NCI-H1048 (cell line): ENCODE measurements around the gene HOPX.
"Not testable (repeated sequence)": the region's sequence is repeated elsewhere in the genome, so short reads cannot be mapped to it uniquely, and the experiment has no call there.

Source experiments
- DNase-seq: peaks from one replicate; lab custom pipeline; 2025; lab: John Stamatoyannopoulos, UW

Gene HOPX

GRCh38 chr4:56688094-56688647, 7.1 kb upstream of the HOPX start:
- no peak for DNase-seq

DNA sequence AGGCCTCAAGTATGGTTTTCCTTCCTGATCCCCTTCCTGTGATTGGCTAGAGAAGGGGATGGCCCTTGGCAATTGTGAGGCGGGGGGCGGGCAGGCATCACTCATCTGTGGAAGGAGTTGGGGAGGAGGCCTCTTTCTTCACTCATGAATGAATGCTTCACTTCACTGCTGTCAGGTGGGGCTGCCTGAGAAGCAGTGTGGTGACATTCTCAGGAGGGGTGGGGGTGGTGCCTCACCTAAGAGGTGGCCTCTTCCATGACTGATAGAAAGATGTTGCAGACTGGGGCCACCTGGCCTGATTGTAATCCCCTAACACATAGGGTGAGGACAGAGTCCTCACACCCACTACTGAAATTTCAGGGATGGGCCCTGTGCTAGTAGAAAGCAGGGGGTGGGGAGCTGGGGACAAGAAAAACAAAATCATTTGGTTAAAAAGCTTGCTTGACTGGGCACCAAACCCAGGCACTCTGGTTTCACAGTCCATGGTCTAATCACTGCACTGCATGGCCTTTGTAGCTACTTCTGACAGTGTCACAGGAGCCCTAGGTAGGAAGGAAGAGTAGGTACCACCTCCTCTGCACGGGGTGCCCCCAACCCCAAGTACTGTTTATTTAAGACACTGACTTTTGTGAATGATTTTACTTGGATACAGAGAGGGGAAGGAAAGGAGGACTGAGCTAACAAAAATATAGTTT, 5.6 kb upstream of the HOPX start:
- DNase-seq = no peak

GRCh38 chr4:56684320-56685050, 3.4 kb upstream of the HOPX start:
- no peak for DNase-seq

DNA sequence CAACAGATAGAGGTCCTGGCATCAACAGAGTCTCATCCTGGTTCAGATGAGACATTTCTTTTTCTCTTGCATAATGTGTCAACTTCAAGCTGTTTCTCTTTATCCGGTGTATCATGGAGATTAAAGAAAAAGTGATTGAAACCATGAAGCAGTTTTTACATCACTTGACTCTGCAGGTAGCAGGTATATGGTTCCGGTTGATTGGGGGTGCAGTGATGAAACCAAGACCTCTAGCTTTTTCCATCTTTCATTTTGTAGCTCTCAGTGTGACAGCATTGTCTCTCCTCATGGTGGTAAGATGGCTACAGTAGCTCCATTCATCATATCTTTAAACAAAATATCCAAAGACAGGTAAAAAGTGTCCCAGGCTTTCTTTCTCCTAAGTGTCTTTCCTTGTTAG, 2.4 kb upstream of the HOPX start:
- no peak for DNase-seq

GRCh38 chr4:56681853-56682525, 893 bp upstream of the HOPX start:
- DNase-seq = no peak

GRCh38 chr4:56680266-56680665, 830 bp downstream of the HOPX start:
- no peak for DNase-seq

DNA sequence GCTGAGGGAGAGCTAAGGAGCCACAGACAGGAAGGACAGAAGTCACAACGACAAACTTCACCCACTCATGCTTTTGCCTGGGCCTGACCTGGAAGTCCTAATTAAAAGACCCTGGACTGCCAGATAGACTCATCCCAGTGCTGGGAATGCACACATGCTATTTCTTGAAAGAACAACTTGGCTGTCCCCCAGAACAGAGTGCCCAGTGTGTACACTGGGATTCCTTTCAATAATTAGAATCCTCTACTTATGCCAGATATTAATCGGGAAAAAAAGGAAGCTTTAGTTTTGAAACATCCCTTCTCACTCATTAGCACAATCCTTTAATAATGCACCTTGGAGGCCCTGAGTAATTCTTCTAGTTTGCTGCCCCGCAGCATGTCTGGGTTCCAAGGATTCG, 3.4 kb downstream of the HOPX start:
- DNase-seq = no peak

DNA sequence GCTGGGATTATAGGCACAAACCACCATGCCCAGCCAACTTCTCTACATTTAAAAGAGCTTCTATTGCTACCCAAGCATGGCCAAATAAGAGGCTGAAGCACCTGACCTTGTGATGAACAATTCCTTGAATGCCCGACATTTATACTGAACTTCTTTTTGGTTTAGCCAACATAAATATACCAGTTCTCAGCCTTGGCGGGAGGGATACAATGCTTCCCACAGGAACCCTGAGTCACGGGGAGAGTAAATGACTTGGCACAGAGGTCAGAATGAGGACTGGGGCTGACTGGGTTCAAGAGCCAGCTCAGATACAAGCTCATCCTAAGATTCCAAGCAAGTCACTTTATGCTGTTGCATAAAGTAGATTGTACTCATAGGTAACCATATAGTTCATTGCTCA, 6.1 kb downstream of the HOPX start:
- DNase-seq = no peak

DNA sequence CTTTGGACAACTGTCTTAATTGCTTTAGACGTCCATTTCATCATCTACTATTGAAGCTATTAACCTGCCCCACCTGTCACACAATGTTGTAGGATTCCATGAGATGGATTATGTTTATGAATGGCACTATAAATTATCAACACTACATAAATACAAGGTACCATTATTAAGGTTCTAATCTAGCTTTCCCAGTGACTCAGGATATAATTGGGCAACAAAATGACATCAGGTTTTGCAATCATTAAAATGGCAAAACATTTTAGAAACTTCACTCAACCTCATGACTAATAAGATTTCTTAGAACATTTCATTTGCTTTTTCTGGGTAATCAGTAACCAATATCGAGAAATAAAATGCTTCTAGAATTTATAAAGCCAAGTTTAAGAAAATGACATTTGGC, 9.2 kb downstream of the HOPX start:
- no peak for DNase-seq

- DNase-seq = no peak
Observed at GRCh38 chr4:56671373-56671772, 9.7 kb downstream of the HOPX start.

DNA sequence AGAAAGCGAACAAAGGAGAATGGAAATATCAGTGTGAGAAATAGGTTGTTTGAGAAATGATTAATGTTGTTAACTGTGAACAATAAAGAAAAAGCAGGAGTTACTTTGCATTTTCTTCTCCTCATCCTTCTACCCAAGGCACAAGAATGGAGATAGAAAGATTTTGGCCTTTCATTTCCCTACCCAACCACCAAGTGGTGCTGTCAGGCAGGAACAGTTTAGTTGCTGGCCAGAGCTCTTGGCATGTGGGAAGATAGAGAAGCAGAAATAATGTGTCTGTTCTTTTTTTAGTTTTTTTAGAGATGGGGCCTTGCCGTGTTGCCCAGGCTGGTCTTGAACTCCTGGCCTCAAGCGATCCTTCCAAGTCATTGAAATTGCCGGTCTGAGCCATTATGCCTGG, 12.8 kb downstream of the HOPX start:
- no peak for DNase-seq

GRCh38 chr4:56667396-56667795, 13.7 kb downstream of the HOPX start:
- not testable (repeated sequence) for DNase-seq

DNA sequence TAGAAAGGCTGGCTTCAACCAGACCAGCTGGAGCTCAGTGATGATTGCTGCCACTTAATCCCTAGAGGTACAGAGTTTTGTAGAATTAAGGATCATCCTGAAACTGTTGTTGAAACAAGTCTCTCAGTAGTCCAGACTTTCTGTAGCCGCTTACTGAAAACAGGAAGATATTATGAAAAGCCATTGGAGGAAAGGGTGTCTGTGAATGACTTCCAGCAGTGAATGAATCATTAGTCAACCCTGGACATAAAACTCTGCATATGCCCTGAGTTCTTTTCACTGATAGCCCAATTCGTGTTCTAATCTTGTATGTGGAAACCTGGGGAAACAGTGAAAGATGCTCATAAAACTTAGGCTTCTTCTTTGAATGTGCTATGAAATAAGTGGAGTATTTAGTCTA, 14.8 kb downstream of the HOPX start:
- DNase-seq = no peak

DNA sequence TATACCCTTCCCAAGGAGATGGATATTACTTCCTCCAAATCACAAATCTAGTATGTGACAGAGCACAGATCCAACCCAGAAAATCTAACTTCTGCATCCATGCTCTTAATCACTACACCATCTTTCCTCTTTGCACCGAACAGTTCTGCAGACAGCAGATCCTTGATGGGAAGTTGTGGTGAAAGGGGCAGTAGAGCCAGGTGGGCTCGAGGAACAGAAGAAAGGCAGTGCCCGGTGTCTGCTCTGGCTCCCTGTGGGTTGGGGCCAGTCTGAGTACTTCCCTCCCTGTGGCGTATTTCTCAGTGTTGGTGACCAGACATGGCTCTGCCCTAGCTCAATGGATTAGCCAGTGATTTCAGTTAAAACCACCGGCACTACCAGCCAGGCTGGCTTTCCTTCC, 15.3 kb downstream of the HOPX start:
- no peak for DNase-seq

GRCh38 chr4:56662782-56663468, 18.2 kb downstream of the HOPX start:
- no peak for DNase-seq

DNA sequence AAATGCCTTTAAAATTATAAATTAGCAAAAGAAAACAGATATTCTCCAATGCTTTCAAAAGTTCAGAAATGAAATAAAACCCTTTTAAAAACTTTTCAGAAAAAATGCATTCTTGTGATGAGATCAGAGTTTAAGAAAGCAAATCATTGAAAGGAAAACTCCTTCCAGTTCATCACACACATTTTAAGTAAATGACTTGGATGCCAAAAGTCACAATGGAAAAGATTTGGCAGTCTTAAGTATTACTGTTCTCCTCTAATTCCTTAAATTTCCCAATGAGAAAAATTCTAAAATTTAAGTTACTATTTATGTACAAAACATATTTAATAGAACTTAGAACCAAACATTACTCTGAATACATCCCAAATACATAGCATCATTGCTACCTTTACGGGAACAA, 21.1 kb downstream of the HOPX start:
- DNase-seq = no peak

DNA sequence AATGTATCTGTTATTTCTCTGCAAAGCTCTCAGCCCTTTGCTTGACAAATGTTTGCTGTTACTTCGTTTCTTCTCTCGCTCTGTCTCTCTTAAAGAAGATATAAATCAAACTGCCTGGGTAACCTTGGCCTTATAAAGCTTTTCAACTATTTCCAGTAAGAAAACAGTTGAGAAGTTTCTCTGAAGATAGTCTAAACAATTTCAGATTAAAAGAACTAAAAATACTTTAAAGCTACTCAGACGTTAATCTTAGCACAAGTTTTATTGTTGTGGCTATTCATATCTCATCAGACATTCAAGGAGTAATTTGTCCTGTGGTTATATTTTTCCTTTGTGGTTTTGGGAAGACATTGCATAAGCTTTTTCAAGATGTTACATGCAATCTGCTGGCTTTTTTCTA, 22.6 kb downstream of the HOPX start:
- DNase-seq = no peak

- DNase-seq = no peak
Observed at GRCh38 chr4:56657818-56658217, 23.3 kb downstream of the HOPX start.

GRCh38 chr4:56657128-56657527, 24.0 kb downstream of the HOPX start:
- no peak for DNase-seq

DNA sequence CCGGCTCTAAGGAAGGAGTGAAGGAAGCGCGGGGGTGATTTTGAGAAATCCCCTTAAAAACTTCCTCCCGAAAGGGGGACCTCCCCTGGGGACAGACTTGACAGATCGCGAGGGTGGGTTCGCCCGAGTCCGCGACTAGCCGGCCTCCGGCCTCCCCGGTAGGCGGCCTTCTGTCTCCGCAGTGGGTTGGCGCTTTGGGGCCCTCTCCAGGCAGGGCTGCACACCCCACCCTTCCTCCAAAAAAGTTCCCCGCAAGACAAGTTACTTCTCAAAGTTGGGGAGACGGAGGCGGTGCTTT, 24.8 kb downstream of the HOPX start:
- DNase-seq = no peak

DNA sequence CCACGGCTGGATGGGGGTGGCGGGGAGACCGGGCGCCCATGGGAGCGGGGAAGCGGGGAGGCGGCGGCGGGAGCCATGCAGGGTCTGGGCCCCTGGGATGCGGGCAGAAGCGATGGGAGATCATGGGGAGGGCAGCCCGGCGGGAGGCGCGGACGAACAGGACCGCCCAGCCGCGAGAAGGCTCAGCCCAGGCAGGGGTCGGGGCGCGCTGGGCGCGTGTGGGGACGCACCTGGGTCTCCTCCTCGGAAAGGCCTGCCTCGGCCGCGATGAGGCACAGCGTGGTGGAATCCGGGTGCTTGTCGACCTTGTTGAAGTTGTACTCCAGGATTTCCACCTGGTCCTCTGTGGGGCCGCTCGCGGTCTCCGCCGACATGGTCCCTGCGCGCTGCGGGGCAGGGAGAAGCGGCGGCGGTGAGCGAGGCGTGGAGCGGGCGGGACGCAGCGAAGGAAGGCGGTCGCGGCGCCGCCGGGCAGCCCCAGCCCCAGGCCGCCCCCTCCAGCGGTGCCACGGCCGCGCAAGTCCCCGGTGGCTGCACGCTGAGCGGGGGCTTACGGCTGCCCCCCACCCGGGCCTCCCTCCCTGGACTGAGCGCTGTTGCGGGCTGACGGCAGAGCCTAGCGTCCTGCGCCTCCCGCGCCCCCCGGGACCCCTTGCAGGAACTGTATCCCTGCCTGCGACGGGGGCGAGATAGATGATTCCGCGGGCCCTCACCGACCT, 25.3 kb downstream of the HOPX start:
- no peak for DNase-seq

DNA sequence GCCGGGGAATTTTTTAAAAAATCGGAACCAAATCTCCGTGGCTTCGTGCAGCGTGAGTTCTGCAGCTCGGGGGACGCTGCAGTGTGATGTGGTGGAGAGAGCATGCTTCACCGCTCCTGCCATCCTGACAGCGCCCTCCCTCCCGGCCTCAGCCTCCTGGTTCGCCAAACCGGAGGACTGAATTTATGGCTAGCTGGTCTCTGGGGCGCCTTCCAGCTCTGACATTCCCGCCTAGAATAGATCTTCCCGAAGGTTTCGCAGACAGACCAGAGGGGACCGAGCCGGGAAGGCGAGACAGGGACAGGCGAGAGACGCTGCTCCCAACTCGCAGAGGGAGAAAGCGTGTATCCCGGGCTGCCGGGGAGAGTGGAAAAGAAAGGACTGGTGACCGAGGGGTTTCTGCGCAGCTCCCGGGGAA, 25.9 kb downstream of the HOPX start:
- no peak for DNase-seq
